Measurements from ENCODE around the gene FBXO34. TPM values are rescaled to one million over a fixed set of nuclear protein-coding genes. Genes with fewer than 3 reads are reported as not detected.

FBXO34 gene
- total and polyA plus RNA-seq, 2 of the 13 experiments (the other 11 are each of a cell fraction or from before 2014, with no cell fraction given) = 8.8 to 13.5 TPM

GRCh38 chr14:55303691-55304145 is 32.5 kb downstream of the FBXO34 start:
- WGBS (ENCODE audit: low lambda C conversion rate) = 91% methylated on average over 2 of the region's 2 CpGs
- peaks cover 40% of the 10 kb centered on the region for H3K79me2 ChIP-seq (ENCODE audit: insufficient read depth, low read length)
- intact Hi-C loops (cut with micrococcal nuclease; ENCODE audit: unreplicated experiment) = no loop called here

DNA sequence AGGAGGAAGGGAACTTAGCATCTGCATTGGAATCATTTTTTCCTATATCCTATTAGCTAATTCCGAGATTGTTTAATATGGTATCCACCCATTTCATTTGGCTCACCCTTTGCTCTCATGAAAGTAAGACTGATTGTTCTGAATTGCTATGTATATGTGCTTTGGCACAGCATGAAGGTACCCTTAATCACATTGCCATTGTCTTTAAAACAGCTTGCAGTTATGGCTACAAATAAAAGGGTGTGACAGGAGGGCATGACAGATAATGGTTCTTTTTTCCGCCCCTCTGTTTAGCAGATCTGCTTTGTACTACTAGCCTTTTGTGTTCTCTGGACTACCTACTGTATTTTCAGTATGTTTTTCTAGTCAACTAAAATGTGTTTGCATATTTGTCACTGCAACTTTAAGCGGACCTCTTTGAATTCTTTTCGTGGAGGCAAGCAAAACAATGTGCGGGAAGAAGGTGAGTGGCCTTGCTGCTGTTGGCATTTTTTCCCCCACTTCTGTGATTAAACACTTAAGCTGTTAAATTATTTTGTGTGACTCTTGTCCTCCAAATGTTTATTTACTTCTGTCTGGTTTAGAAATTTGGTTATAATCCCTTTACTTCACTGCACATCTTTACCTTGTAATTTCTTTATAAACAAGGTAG is 35.8 kb downstream of the FBXO34 start:
- CTCF ChIA-PET (ENCODE audit: low intra/inter-chr PET ratio, low total read pairs) = no interaction called here
- no TSS peak for BruUV-seq (replicated peaks)
- peaks cover under 1 to 2% of the 10 kb centered on the region in 2 experiments; a peak in 1 of 5 replicates for H3K36me3 ChIP-seq (replicated peaks in 1 of 2; ENCODE audit: control insufficient read depth in 1 of 2, insufficient read depth in 2 of 2, low read length in 2 of 2)
- H3K27me3 ChIP-seq (ENCODE audit: control insufficient read depth in 1 of 2, insufficient read depth in 2 of 2, low read length in 2 of 2) = no peaks in the 10 kb centered on the region
- H3K9ac ChIP-seq (ENCODE audit: insufficient read depth, low read depth, low read length) = no peak overlapping the region
- no peak overlapping the region for H3K27ac ChIP-seq (ENCODE audit: extremely low read length, insufficient read depth, low read length)
- 91% methylated on average over 5 of the region's 5 CpGs for WGBS (ENCODE audit: low lambda C conversion rate)
- H3K4me2 ChIP-seq (ENCODE audit: low read depth, low read length) = no peak overlapping the region
- intact Hi-C loops (cut with micrococcal nuclease; ENCODE audit: unreplicated experiment) = no loop called here
- no peaks in the 10 kb centered on the region for H3K4me1 ChIP-seq (ENCODE audit: insufficient read depth, low read length)
- peaks cover 36% of the 10 kb centered on the region for H3K79me2 ChIP-seq (ENCODE audit: insufficient read depth, low read length)
- DNase-seq (ENCODE audit: low spot score) (no peak), FAIRE-seq (no peak), ATAC-seq (no peak)
- H4K20me1 ChIP-seq (ENCODE audit: insufficient read depth, low read length) = no peaks in the 10 kb centered on the region
- no peak overlapping the region for H3K4me3 ChIP-seq (replicated peaks in 1 of 3; ENCODE audit: insufficient read depth in 1 of 3, low read depth in 2 of 3, low read length in 3 of 3)
- POLR2A ChIA-PET = no interaction called here
- peaks cover 10% of the 10 kb centered on the region for H3K9me3 ChIP-seq (ENCODE audit: low read length)
- in situ Hi-C loops (cut with HindIII; ENCODE audit: extremely low pct_ligation_motif_present, low pct_unique_long_range_greater_than_20kb) = no loop called here
- no peak overlapping the region for H2AFZ ChIP-seq (ENCODE audit: low read length)
- TF ChIP-seq ZSCAN12 (CRISPR knock-in tag; IDR thresholded peaks at IDR 0.05) (no peak), NR2F1 (CRISPR knock-in tag; IDR thresholded peaks at IDR 0.05) (no peak), ZNF761 (CRISPR knock-in tag; conservative IDR thresholded peaks at IDR 0.05) (no peak), SP1 (IDR thresholded peaks at IDR 0.05) (no peak), SP1 (CRISPR knock-in tag; IDR thresholded peaks at IDR 0.05) (no peak), ZMAT3 (CRISPR knock-in tag; conservative IDR thresholded peaks at IDR 0.05) (no peak), RFX5 (IDR thresholded peaks at IDR 0.05; ENCODE audit: low read depth, low read length) (no peak), ZSCAN29 (CRISPR knock-in tag; conservative IDR thresholded peaks at IDR 0.05) (no peak), FOSL1 (CRISPR knock-in tag; IDR thresholded peaks at IDR 0.05; ENCODE audit: borderline replicate concordance) (no peak), ZNF3 (CRISPR knock-in tag; IDR thresholded peaks at IDR 0.05) (no peak)
- TF ChIP-seq, protein P1, sequence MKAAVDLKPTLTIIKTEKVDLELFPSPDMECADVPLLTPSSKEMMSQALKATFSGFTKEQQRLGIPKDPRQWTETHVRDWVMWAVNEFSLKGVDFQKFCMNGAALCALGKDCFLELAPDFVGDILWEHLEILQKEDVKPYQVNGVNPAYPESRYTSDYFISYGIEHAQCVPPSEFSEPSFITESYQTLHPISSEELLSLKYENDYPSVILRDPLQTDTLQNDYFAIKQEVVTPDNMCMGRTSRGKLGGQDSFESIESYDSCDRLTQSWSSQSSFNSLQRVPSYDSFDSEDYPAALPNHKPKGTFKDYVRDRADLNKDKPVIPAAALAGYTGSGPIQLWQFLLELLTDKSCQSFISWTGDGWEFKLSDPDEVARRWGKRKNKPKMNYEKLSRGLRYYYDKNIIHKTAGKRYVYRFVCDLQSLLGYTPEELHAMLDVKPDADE (CRISPR knock-in tag; IDR thresholded peaks at IDR 0.05) = no peak
- TF ChIP-seq, protein P2, sequence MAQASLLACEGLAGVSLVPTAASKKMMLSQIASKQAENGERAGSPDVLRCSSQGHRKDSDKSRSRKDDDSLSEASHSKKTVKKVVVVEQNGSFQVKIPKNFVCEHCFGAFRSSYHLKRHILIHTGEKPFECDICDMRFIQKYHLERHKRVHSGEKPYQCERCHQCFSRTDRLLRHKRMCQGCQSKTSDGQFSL (CRISPR knock-in tag; IDR thresholded peaks at IDR 0.05) = no peak
- TF ChIP-seq, protein P3, sequence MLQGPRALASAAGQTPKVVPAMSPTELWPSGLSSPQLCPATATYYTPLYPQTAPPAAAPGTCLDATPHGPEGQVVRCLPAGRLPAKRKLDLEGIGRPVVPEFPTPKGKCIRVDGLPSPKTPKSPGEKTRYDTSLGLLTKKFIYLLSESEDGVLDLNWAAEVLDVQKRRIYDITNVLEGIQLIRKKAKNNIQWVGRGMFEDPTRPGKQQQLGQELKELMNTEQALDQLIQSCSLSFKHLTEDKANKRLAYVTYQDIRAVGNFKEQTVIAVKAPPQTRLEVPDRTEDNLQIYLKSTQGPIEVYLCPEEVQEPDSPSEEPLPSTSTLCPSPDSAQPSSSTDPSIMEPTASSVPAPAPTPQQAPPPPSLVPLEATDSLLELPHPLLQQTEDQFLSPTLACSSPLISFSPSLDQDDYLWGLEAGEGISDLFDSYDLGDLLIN (CRISPR knock-in tag; IDR thresholded peaks at IDR 0.05; ENCODE audit: borderline replicate concordance) = no peak

More at GRCh38 chr14:55303691-55304145, 32.5 kb downstream of the FBXO34 start:
- H4K20me1 ChIP-seq (ENCODE audit: insufficient read depth, low read length) = no peaks in the 10 kb centered on the region
- DNase-seq (ENCODE audit: low spot score) = no peak
- ATAC-seq = no peak
- H3K36me3 ChIP-seq (replicated peaks in 1 of 2; ENCODE audit: control insufficient read depth in 1 of 2, insufficient read depth in 2 of 2, low read length in 2 of 2) = peaks cover 3 to 4% of the 10 kb centered on the region in 2 experiments; a peak in 3 of 5 replicates
- no peak overlapping the region for H3K4me3 ChIP-seq (replicated peaks in 1 of 3; ENCODE audit: insufficient read depth in 1 of 3, low read depth in 2 of 3, low read length in 3 of 3)
- no peak for FAIRE-seq
- H3K27ac ChIP-seq (ENCODE audit: extremely low read length, insufficient read depth, low read length) = no peak overlapping the region
- no peaks in the 10 kb centered on the region for H3K27me3 ChIP-seq (ENCODE audit: control insufficient read depth in 1 of 2, insufficient read depth in 2 of 2, low read length in 2 of 2)
- H3K4me2 ChIP-seq (ENCODE audit: low read depth, low read length) = no peak overlapping the region
- no TSS peak for BruUV-seq (replicated peaks)
- no peaks in the 10 kb centered on the region for H3K9me3 ChIP-seq (ENCODE audit: low read length)
- no peak overlapping the region for H2AFZ ChIP-seq (ENCODE audit: low read length)
- TF ChIP-seq ZNF850 (CRISPR knock-in tag; conservative IDR thresholded peaks at IDR 0.05) (no peak), TCF12 (IDR thresholded peaks at IDR 0.05) (no peak), TCF12 (CRISPR knock-in tag; IDR thresholded peaks at IDR 0.05) (no peak), ZNF644 (CRISPR knock-in tag; IDR thresholded peaks at IDR 0.05; ENCODE audit: low read depth) (no peak), ZKSCAN5 (CRISPR knock-in tag; IDR thresholded peaks at IDR 0.05) (no peak), ZBTB38 (CRISPR knock-in tag; IDR thresholded peaks at IDR 0.05) (no peak), ZMYM4 (CRISPR knock-in tag; IDR thresholded peaks at IDR 0.05) (no peak), ZNF557 (CRISPR knock-in tag; IDR thresholded peaks at IDR 0.05) (no peak), HNRNPK (IDR thresholded peaks at IDR 0.05; ENCODE audit: low read depth, low read length, poor library complexity, severe bottlenecking) (no peak), ZNF749 (CRISPR knock-in tag; IDR thresholded peaks at IDR 0.05; ENCODE audit: borderline replicate concordance) (no peak), HMGA1 (CRISPR knock-in tag; conservative IDR thresholded peaks at IDR 0.05) (no peak), TCF7 (IDR thresholded peaks at IDR 0.05; ENCODE audit: low read depth) (no peak), KLF9 (CRISPR knock-in tag; IDR thresholded peaks at IDR 0.05; ENCODE audit: low read depth) (no peak), RORA (CRISPR knock-in tag; IDR thresholded peaks at IDR 0.05) (no peak)
- ChIA-PET CTCF (ENCODE audit: low intra/inter-chr PET ratio, low total read pairs) (no interaction called here), POLR2A (no interaction called here)
- no peak overlapping the region for H3K9ac ChIP-seq (ENCODE audit: insufficient read depth, low read depth, low read length)
- H3K4me1 ChIP-seq (ENCODE audit: insufficient read depth, low read length) = peaks cover 12% of the 10 kb centered on the region
- in situ Hi-C loops (cut with HindIII; ENCODE audit: extremely low pct_ligation_motif_present, low pct_unique_long_range_greater_than_20kb) = no loop called here

Data from HepG2 (cell line).